SH-SY5Y (cell line): ENCODE data around the gene TP63.

Source experiments
- GATA2 ChIP-seq: IDR thresholded peaks from 2 replicates; pipeline ENCODE4 v1.6.1; 2011; ENCODE audit warnings: mild to moderate bottlenecking, low read depth, low read length
- GATA3 ChIP-seq: IDR thresholded peaks from 2 replicates; pipeline ENCODE4 v1.6.1; 2011; ENCODE audit warnings: low read depth, mild to moderate bottlenecking, low read length, moderate library complexity

TP63 gene

DNA sequence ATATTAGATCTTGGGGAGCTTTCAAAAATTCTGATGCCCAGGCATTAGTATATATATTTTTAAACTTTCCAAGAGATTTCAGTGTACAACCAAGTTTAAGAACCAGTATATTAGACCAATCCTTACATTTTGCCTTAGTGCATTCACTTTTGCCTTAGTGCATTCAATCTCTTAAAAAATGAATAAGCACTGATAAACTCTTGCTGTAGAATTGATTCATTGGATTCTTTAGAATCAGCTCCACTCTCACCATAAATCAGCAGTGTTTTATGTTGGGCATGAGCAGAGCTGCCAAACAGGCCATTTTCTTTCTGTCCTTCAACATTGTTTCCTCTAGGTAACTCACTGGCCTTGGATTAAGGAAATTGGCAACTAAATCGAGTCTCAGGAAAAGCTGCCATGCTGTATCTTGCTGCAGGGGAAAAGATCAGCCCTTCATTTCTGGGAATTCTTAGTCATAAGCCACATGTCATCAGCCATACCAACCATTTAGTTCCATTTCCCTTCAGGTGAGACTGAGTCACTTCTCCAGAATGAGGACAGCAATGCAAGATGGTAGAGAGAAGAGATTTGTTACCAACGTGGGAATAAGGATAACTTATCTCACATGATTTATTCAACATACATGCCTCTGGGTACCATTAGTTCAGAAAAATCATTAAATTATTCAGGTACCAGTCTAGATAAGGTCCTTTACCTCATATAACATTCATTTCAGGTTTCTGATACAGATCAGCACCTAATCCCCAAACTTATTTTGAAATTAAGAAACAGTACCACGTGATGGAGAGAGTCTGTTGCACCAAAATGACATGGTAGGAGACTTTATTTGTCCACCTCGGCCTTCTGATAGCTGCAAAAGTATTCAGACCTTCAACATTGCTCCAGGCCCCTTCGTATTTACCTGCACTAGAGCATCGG, 297.0 kb downstream of the TP63 start:
- TF ChIP-seq GATA3, result no peak
- TF ChIP-seq GATA2, result no peak

DNA sequence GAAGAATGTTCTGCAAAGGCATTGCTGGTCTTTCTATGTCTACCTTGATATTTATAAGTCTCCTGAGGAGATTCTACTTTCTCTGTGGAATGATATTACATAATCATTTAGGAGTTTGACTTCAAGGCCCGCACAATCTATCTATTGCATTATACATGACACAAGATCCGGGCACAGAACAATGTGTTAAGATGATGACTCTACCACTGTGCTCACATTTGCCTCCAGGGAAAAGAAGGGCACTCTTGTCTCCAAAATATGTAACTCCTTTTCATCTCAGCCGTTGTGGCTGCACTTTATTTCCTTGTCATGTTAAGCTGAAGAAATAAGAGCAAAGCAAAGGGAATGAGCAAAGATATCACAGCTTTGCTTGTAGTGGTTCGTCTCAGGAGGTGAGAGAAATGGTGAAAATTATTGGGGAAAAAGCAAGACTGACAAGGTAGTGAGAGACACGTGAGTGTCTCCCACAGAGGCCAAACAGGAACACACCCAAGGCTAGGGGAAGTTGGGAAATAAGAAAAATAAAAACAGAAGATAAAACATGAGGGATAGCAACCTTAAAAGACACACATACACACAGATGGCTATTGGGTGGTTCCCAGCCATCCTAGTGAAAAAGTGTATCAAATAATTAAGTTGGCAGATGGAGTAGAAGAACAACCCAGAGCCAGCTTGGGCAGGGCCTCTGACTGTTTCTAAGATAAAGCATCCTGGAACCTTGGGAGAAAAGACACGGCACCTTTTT, 305.2 kb downstream of the TP63 start:
- no peak for TF ChIP-seq GATA2

DNA sequence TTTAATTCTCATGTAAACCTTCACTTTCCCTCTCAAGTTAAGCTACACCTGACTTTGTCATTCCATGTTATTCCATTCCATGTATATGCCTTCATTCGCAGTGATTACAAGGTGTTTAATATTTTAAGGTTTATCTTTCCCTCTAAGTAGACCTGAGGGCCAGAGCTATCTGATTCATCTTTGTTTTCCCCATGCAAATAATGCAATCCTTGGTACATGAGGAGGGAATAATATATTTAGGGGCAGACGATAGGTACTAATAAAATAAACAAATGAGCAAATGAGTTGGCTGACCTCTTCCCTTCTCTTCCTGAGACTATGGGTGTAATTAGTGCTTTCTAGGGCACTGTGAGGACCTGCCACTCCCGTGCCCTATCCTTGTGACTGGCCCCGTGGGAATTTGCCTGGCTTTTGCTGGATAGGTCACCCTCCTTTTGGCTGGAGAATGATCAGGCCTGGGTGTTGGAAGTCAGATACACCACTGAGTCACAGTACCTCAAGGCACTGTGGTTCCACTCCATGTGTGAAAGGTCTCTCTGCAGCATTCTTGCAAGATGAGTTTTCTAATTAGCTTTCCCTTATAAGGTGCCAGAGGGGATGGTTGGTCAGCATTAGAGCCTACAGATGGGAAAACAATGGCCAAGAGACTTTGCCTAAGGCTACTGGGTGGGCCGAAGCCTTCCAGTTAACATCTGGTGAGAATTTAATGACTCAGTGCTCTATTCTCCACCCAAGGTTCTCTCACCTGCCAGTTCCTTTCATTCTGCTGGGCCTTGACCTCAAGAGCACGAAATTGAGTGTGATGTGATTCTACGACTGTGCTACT, 306.3 kb downstream of the TP63 start:
- TF ChIP-seq GATA3 (no peak), GATA2 (no peak)

DNA sequence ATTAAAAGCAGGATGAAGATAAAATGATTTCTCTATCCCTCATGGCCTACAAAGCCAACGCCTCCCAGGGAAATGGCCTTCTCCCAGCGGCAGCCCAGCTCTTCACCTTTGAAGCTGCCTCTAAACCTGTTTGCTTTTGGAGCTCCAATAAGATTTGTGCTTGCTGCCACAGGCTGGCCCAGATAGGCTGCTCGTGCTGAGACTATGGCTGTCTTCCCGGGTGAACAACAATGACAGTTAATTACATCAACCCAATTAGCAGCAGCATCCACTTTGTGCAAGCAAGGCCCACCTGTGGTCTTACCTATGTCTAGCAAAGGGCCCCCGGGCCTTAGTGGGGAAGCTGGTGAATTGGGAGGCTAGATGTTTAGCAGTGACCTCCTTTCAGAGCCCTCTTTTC, 309.9 kb downstream of the TP63 start:
- TF ChIP-seq GATA3 (no peak), GATA2 (no peak)

DNA sequence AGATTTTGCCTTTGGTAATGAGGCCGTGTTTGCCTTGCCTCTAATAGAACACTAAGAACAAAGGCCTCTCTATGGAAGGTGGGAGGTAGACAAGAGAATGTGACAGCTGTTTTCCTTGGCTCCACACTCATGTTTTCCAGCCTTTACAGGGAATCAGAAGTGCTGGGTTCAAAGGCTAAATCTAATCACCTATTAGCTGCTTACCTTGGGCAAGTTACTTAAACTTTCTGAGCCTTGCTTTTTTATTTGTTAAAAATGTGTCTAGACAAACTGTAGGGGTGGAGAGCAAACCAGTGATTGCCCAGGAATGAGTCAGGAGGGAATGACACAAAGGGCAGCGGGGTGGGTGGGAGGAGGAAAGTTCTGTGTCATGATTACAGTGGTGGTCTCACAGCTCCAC, 310.5 kb downstream of the TP63 start:
- no peak for TF ChIP-seq GATA2
- no peak for TF ChIP-seq GATA3

DNA sequence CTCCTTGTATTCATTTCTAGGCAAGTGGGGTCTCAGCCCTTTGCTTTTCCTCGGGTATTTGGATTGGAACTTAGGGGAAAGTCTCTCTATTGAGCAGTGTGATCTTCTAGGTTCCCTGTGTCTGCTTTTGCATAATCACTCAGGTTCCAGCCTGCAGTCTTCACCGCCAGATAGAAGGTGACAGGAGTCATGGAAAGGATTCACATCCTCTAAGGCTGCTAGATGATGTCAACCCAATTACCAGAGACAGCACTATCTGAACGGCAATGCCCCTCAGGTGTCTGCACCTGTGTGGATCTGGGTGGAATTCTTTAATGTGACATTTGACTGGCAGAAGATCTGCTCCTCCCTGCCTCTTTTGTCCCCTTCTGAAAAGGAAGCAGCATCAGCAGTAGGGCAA, 311.8 kb downstream of the TP63 start:
- TF ChIP-seq GATA3 (no peak), GATA2 (no peak)

DNA sequence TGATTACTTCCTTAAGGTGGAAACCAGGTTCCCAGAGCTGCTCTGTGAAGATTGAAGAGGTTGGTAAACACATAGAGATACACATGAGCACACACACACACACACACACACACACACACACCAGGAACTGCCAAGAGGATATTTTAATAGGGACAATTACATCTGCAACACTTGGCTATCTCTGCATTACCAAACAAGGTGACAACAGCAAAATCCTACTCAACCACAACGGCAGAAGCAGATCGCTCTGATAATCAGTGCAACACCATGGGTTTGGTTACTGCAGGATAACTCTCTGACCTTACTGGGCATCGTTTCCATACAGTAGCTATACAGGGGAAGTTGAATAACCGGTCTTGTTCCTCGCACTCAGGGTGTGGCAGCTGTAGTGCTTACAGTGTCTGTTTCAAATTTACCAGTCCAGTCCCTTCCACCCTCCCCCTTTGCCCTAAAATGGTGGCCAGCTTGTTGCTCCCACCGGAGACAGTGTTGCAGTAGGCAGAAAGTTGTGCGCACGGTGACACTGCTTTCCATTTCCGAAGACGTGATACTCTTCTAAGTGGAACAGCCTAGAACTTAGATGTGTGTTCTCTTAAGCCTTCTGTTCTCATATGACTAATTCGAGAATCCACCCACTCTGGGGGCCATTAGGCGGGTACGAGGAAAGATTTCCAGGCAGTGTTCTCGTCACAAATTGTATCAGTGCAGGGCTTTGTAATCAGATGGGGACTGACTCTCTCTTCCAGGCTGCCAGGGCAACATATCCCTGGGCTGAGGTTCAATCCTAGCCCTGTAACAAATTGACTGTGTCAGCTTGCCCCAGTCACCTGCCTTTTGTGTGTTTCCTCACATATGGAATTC, 313.3 kb downstream of the TP63 start:
- TF ChIP-seq GATA3 (no peak), GATA2 (no peak)

DNA sequence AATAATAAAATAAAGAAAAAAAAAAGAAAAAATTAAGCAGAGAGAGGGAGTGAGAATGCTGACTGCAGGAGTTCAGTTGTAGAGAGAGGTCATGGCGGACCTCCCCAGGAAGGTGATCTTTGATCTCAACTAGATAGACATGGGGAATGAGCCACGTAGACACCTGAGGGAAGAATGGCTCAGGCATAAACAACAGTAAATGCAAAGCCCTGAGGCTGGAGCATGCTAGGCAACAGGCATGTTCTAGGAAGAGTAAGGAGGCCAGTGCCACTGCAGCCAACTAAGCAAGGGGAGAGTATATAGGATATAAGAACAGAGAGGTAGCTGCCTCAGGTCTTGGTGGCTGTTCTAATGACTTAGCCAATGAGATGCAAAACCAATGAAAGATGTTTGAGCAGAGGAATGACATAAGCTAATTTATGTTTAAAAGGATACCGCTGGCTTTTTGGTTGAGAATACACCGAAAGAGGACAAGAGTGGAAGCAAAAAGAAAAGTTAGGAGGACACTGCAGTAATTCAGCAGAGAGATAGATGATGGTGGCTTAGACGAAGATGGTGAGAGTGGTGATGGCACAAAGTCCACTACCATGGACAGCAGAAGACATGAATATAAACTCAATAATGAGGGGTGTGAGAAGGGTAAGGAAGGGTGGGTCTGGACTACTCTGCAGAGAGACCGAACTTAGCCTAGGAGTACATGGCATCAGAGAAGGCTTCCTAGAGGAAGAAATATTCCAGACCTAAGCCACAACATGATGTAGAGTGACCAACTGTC, 314.9 kb downstream of the TP63 start:
- TF ChIP-seq GATA3 (no peak), GATA2 (no peak)
